HepG2 (cell line): ENCODE results near the gene PIM3. TPM values are rescaled to one million over a fixed set of nuclear protein-coding genes. Genes with fewer than 3 reads are reported as not detected.

ENCODE experiments used
- ARID2 ChIP-seq: sonication (generic); formaldehyde crosslinking; IDR thresholded peaks from 2 replicates; pipeline ENCODE4 v1.8.1; 2022; ENCODE audit warnings: mild to moderate bottlenecking, missing genetic modification reagents, borderline replicate concordance
- ATF1 ChIP-seq: IDR thresholded peaks from 2 replicates; pipeline ENCODE4 v1.6.1; 2016; ENCODE audit warnings: mild to moderate bottlenecking, control low read depth
- CAMTA2 ChIP-seq: sonication (generic); formaldehyde crosslinking; IDR thresholded peaks from 2 replicates; pipeline ENCODE4 v1.4.0; 2020; ENCODE audit warnings: mild to moderate bottlenecking, missing genetic modification reagents, borderline replicate concordance
- ELF3 ChIP-seq: IDR thresholded peaks from 2 replicates; pipeline ENCODE4 v1.6.1; 2016; ENCODE audit warnings: missing genetic modification reagents, missing compliant biosample characterization
- MLX ChIP-seq: IDR thresholded peaks from 2 replicates; pipeline ENCODE4 v1.6.1; 2016
- PAXIP1 ChIP-seq: sonication (generic); formaldehyde crosslinking; conservative IDR thresholded peaks from 2 replicates; pipeline ENCODE4 v1.4.0; 2020; ENCODE audit warnings: mild to moderate bottlenecking, missing genetic modification reagents, moderate library complexity
- PCBP2 ChIP-seq: fragments of 200-400 bp; formaldehyde crosslinking; optimal IDR thresholded peaks from 2 replicates; pipeline ENCODE3; 2018; ENCODE audit warnings: low read length, low read depth; ENCODE audit not compliant: poor library complexity, severe bottlenecking
- RARA ChIP-seq: IDR thresholded peaks from 2 replicates; pipeline ENCODE4 v1.6.1; 2016; ENCODE audit warnings: missing genetic modification reagents, missing compliant biosample characterization
- RARG ChIP-seq: sonication (generic); formaldehyde crosslinking; IDR thresholded peaks from 2 replicates; pipeline ENCODE4 v1.4.0; 2020; ENCODE audit warnings: low read depth, mild to moderate bottlenecking, missing genetic modification reagents
- SP5 ChIP-seq: IDR thresholded peaks from 2 replicates; pipeline ENCODE4 v1.6.1; 2016; ENCODE audit warnings: low read depth, borderline replicate concordance
- ZIK1 ChIP-seq: sonication (generic); formaldehyde crosslinking; IDR thresholded peaks from 2 replicates; pipeline ENCODE4 v1.5.0; 2020; ENCODE audit warnings: mild to moderate bottlenecking, low read depth, missing genetic modification reagents, borderline replicate concordance
- ZNF280D ChIP-seq: sonication (generic); formaldehyde crosslinking; IDR thresholded peaks from 2 replicates; pipeline ENCODE4 v1.5.1; 2020; ENCODE audit warnings: mild to moderate bottlenecking, missing genetic modification reagents
- ZNF768 ChIP-seq: sonication (generic); formaldehyde crosslinking; IDR thresholded peaks from 2 replicates; pipeline ENCODE4 v1.4.0; 2020; ENCODE audit warnings: missing genetic modification reagents
- ZSCAN29 ChIP-seq: sonication (generic); formaldehyde crosslinking; conservative IDR thresholded peaks from 2 replicates; pipeline ENCODE4 v1.4.0; 2020; ENCODE audit warnings: mild to moderate bottlenecking, missing genetic modification reagents
- polyA plus RNA-seq, 8 experiments: library from polyadenylated mRNA; depleted of rRNA in 3 of 8; stranded (reverse) in 7 of 8; unstranded in 1 of 8; fragments of >200 nt; fragmentation: Illumina TruSeq in 4 of 8; extraction: Trizol in 4 of 8; gene quantifications; 2 replicates each; pipeline versions ENCODE4 v1.2.1 to v1.2.3, GENCODE V29; 2011 to 2016; ENCODE audit warnings: low read depth in 4 of 8, missing spikeins in 1 of 8, mixed read lengths in 1 of 8; ENCODE audit not compliant: insufficient read depth in 1 of 8
- total RNA-seq, 5 experiments: library from RNA; depleted of rRNA; stranded (reverse); fragments of >200 nt; fragmentation: Illumina TruSeq; extraction: Trizol; gene quantifications; 2 replicates each; pipeline ENCODE4 v1.2.3, GENCODE V29; 2016; ENCODE audit warnings: low read depth in 1 of 5
- TF ChIP-seq, protein P1 (sequence below): sonication (generic); formaldehyde crosslinking; IDR thresholded peaks from 2 replicates; pipeline ENCODE4 v1.5.1; 2020; ENCODE audit warnings: mild to moderate bottlenecking, missing genetic modification reagents, moderate library complexity
- TF ChIP-seq, protein P2 (sequence below): sonication (generic); formaldehyde crosslinking; IDR thresholded peaks from 2 replicates; pipeline ENCODE4 v1.8.1; 2023; ENCODE audit warnings: mild to moderate bottlenecking, inconsistent platforms, moderate library complexity, missing genetic modification reagents, borderline replicate concordance

Gene PIM3
- total and polyA plus RNA-seq, 2 of the 13 experiments (the other 11 are each of a cell fraction or from before 2014, with no cell fraction given) = 21.6 to 31.2 TPM

GRCh38 chr22:49937758-49938564, 22.6 kb upstream of the PIM3 start (continued):
- no peak for TF ChIP-seq ZNF280D (CRISPR knock-in tag)
- TF ChIP-seq RARA (CRISPR knock-in tag) = peak; percentile 92
- TF ChIP-seq PCBP2 = no peak
- no peak for TF ChIP-seq CAMTA2
- TF ChIP-seq, protein P1, sequence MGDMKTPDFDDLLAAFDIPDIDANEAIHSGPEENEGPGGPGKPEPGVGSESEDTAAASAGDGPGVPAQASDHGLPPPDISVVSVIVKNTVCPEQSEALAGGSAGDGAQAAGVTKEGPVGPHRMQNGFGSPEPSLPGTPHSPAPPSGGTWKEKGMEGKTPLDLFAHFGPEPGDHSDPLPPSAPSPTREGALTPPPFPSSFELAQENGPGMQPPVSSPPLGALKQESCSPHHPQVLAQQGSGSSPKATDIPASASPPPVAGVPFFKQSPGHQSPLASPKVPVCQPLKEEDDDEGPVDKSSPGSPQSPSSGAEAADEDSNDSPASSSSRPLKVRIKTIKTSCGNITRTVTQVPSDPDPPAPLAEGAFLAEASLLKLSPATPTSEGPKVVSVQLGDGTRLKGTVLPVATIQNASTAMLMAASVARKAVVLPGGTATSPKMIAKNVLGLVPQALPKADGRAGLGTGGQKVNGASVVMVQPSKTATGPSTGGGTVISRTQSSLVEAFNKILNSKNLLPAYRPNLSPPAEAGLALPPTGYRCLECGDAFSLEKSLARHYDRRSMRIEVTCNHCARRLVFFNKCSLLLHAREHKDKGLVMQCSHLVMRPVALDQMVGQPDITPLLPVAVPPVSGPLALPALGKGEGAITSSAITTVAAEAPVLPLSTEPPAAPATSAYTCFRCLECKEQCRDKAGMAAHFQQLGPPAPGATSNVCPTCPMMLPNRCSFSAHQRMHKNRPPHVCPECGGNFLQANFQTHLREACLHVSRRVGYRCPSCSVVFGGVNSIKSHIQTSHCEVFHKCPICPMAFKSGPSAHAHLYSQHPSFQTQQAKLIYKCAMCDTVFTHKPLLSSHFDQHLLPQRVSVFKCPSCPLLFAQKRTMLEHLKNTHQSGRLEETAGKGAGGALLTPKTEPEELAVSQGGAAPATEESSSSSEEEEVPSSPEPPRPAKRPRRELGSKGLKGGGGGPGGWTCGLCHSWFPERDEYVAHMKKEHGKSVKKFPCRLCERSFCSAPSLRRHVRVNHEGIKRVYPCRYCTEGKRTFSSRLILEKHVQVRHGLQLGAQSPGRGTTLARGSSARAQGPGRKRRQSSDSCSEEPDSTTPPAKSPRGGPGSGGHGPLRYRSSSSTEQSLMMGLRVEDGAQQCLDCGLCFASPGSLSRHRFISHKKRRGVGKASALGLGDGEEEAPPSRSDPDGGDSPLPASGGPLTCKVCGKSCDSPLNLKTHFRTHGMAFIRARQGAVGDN (CRISPR knock-in tag) = peak; percentile 98
- peak; percentile 90 for TF ChIP-seq PAXIP1 (CRISPR knock-in tag)
- TF ChIP-seq MLX (CRISPR knock-in tag) = 0 out of 2 replicates have a peak, but pooled peaks have one; percentile 28
- TF ChIP-seq ARID2 (CRISPR knock-in tag) = no peak
- no peak for TF ChIP-seq ZIK1 (CRISPR knock-in tag)
- TF ChIP-seq ATF1 (CRISPR knock-in tag) = no peak
- no peak for TF ChIP-seq ZNF768 (CRISPR knock-in tag)
- TF ChIP-seq, protein P2, sequence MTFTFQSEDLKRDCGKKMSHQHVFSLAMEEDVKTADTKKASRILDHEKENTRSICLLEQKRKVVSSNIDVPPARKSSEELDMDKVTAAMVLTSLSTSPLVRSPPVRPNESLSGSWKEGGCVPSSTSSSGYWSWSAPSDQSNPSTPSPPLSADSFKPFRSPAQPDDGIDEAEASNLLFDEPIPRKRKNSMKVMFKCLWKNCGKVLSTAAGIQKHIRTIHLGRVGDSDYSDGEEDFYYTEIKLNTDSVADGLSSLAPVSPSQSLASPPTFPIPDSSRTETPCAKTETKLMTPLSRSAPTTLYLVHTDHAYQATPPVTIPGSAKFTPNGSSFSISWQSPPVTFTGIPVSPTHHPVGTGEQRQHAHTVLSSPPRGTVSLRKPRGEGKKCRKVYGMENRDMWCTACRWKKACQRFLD (CRISPR knock-in tag) = no peak
- peak; percentile 97 for TF ChIP-seq ELF3 (CRISPR knock-in tag)
- peak; percentile 83 for TF ChIP-seq SP5
- TF ChIP-seq RARG (CRISPR knock-in tag) = no peak
- peak; percentile 61; the same call in 1 of the 2 replicates for TF ChIP-seq ZSCAN29 (CRISPR knock-in tag)
